SH-SY5Y (cell line): ENCODE data around the gene CT47C1.

Experiments
- GATA2 ChIP-seq: IDR thresholded peaks from 2 replicates; pipeline ENCODE4 v1.6.1; 2011; ENCODE audit warnings: mild to moderate bottlenecking, low read depth, low read length
- GATA3 ChIP-seq: IDR thresholded peaks from 2 replicates; pipeline ENCODE4 v1.6.1; 2011; ENCODE audit warnings: low read depth, mild to moderate bottlenecking, low read length, moderate library complexity

DNA sequence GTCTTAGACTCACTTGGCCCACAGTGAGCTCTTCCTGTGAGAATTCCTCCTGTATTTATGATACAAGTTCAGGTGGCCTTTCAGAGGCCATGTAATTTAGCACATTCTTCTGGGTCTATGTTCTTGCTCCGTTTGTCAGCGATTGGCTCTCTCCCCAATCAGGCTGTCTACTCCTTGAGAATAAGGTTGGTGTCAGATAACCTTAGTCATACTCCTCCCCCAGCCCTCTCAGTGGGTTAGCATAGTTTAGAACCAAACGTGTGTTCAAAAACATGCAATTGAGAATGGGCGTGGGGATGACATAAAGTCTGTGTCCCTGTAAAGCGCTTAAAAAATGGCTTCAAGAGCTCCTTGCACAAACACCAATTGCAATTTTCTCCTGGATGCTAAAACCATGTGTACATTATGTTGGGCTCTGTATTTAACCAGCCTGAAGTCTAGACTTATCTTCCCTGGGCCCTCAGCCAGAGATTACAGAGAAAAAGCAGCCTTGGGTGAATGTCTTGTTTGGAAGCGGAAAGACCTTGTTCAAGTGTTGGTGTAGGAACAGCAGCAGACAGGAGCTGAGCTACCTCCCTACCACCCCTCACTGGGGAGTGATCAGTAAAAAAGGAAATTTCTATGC is 9.9 kb upstream of the CT47C1 start:
- no peak for TF ChIP-seq GATA2
- no peak for TF ChIP-seq GATA3
